HG03045 (cell line): ENCODE data around the gene HDHD3.
"Not testable (repeated sequence)": the region's sequence is repeated elsewhere in the genome, so short reads cannot be mapped to it uniquely, and the experiment has no call there.

Experiments used
- ATAC-seq: cut with Tn5 transposase; IDR thresholded peaks from one replicate; pipeline ENCODE4 v1.9.1; 2021; ENCODE audit warnings: mild to moderate bottlenecking, moderate library complexity; ENCODE audit not compliant: unreplicated experiment

The HDHD3 gene

DNA sequence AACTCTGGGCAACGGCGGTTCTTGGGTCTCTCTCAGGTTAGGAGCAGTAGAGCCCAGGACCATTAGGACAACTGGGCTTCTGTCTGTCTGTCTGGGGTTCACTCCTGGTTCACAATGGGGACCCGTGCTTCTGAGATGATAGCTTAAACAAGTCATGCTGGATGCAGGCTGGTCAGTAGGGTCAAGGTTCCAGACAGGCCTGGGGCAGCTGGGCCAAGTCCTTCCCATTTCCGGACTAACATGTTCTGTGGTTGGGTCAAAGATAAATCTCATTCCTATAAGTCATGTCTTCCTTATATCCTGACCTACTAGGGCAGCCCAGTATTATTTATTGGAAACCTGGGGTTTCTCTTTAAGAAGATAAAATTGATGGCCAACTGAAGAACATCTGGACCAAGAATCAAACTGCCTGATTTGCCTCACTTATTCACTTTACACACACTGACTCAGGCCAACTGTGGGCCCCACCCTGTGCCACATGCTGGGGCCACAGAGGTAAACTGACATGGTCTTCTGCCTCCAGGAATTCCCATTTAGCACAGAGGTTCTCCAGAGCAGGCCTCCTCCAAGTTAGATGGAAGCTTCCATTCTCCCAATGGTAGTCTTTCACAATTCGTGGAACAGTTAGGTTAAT is 8.3 kb downstream of the HDHD3 start:
- ATAC-seq = no peak

DNA sequence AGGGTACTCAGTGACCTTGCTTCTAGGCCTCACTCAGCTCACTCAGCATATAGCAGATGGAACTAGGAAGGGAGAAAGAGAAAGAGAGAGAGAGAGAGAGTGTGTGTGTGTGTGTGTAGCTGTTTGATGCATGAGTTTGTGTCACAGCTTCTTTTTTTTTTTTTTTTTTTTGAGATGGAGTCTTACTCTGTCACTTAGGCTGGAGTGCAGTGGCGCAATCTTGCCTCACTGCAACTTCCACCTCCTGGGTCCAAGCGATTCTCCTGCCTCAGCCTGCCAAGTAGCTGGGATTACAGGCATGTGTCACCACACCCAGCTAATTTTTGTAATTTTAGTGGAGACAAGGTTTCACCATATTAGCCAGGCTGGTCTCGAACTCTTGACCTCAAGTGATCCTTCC is 11.1 kb downstream of the HDHD3 start:
- ATAC-seq = not testable (repeated sequence)

GRCh38 chr9:113364951-113365350 is 11.8 kb downstream of the HDHD3 start:
- no peak for ATAC-seq

DNA sequence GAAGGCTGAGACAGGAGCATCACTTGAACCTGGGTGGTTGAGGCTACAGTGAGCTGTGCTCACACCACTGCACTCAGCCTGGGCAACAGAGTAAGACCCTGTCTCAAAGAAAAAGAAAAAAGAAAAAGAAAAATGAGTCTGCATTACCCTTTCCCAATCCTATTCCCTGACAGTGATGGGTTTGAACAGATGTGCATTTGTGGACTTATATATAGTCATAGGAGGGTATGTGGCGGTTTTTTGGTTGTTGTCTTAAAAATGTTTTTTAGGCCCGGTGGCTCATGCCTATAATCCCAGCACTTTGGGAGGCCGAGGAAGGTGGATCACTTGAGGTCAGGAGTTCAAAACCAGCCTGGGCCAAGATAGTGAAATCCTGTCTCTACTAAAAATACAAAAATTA is 13.4 kb downstream of the HDHD3 start:
- no peak for ATAC-seq

GRCh38 chr9:113361304-113362018 is 15.3 kb downstream of the HDHD3 start:
- ATAC-seq = no peak

DNA sequence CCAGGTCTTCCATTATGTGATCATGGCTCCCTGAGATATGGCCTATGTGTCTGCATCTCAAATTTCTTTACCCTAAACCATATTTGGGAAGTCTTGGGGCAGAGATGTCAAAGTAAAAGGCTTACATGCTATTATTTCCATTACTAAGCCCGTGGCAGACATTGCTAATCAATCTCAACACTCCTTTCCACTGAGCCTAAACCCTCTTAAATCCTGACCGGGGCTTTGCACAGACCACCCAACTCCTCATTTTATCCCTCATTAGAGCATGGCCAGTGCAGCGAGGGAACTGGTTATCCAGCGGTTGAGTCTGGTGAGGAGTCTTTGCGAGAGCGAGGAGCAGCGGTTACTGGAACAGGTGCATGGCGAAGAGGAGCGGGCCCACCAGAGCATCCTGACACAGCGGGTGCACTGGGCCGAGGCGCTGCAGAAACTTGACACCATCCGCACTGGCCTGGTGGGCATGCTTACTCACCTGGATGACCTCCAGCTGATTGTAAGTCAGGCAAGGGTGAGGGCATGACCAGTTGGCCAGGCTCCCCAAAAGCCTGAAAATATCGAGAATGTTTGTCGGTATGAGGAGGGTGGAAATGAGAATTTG is 16.4 kb downstream of the HDHD3 start:
- ATAC-seq = no peak

- ATAC-seq = no peak
These were observed 17.4 kb downstream of the HDHD3 start for GRCh38 chr9:113359385-113359784.

DNA sequence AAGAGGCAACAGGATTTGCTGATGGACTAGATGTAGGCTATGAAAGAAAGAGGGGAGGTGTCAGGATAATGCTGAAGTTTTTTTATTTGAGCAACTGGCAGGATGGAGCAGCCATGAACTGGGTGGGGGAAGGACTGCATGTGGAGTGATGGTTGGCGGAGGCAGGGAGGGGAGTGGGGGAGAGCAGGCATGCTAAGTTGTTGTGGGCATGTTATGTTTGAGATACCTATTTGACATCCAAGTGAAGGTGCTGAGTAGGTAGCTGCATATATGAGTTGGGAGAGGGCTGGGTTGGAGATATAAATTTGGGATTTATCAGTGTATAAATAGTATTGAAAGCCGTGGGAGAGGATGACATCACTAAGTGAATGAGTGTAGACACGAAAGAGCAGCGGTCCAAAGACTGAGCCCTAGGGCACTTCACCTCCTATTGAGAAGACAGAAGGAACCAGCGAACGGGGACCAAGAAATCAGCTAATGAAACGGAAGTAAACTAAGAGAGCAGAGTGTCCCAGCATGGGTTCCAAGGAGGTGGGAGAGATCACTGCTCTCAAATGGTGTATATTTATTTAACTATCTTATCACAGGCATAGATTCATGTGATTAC is 20.0 kb downstream of the HDHD3 start:
- ATAC-seq = no peak

DNA sequence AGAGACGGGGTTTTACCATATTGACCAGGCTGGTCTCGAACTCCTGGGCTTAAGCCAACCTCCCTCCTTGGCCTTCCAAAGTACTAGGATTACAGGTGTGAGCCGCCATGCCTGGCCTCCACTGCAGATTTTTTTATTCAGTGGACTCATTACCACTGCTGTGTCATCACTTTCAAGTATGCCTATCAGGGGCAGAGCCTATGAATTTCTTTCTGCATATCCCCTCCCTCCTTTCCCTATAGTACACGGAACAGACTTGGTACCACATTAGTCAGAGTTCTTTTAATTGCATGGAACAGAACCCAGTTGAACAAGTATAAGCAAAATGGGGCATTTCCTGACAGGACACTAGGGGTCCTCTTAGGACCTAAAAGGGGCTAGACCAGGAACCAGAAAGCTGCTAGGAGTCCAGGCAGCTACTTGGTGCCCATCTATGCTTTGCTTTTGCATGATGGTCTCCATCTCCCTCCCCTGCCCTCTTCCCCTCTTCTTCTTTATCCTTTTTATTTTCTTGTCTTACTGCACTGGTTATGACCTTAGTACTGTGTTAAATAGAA is 21.7 kb downstream of the HDHD3 start:
- no peak for ATAC-seq

DNA sequence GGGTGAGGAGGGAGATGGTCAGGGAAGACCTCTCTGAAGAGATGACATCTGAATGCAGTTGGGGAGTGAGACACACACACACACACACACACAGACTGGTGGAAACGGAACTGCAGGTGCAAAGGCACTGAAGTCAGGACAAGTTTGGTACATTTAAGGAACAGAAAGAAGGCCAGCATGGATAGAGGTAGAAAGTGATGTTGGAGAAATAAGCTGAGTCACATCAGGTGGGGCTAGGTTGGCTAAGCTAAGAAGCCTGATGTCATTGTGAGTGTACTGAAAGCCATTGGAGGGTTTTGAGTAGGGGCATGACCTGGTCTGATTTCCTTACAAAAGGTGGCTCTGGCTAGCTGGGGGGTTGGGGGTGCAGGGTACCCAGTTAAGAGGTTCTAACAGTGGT is 24.4 kb downstream of the HDHD3 start:
- ATAC-seq = no peak

DNA sequence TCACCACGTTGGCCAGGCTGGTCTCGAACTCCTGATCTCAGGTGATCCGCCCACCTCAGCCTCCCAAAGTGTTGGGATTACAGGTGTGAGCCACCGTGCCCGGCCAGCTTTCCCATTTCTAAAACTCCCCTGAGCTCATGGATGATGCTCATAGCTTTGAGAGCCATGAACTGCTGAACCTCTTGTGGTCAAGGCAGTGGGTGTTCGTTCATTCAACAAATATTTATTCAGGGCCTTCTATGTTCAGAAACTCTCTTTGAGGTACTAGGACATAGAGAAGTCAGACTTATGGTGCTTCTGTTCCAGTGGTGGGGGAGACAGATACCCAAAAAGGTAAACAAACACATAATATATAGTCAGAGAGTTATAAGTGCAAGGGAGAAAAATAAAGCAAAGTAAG is 24.8 kb downstream of the HDHD3 start:
- ATAC-seq = no peak

GRCh38 chr9:113350937-113351336 is 25.8 kb downstream of the HDHD3 start:
- ATAC-seq = no peak

DNA sequence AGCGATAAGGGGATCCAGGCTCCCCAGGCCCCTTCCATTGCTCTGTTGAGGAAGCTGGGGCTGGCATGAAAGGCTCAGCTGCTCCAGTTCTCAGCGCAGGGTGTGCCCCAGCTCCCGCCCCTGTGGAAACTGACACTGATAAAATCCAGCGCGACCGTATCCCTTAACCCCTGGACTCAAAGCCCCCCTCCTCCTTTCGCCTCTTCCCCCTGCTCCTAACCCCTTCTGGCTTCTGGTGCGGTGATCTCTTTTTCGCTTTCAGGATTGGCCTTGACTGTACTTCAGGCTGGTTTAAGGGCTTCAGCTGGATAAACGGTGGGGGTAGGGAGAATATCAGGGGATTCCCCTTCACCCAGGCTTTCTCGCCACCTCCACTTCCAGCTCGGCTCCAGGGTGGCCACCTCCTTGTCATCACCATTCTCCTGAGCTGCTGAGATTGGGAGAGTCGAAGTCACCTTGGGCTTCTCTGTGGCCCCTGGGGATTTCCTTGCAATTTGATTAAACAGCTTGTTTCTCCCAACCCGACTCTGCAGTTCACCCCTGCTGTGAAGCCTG is 26.6 kb downstream of the HDHD3 start:
- ATAC-seq = no peak

GRCh38 chr9:113349445-113350094 is 27.2 kb downstream of the HDHD3 start, which contains the start of gene BSPRY:
TSS of gene BSPRY (plus strand) at chr9:113349541. CDS start at chr9:113349580, 39 bp downstream.
- ATAC-seq = no peak

DNA sequence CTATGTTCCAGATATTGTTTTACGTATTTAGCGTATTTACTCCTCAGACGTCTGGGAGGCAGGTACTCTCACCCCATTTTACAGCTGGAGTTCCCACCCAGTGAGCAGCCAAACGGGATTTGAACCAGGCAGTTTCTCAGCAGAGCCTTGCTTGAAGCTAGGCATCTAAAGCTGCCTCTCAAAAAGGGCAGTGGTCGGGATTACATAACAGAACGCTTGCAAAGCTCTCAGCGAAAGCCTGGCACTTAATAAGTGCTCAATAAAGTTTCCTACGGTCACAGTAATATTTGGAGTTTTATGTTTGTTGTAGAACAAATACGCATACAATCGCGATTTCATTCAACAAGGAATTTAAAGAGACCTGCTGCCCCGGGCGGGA is 27.7 kb downstream of the HDHD3 start:
- ATAC-seq = no peak

DNA sequence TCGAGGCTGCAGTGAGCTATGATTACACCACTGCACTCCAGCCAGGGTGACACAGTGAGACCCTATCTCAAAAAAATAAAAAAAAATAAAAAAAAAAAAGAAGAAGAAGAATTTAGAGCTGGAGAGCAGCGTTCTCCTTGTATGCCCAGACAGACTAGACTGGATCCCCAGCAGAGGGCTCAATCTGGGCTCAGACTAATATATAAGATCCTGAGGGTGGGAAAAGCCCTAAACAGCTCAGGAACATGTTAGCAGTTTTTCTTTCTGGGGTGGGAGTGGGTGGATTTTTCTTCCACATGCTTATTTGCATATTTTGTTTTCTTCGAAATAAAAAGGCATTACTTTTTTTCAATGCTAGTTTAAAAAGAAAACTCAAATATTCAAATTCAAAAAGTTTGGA is 28.3 kb downstream of the HDHD3 start:
- no peak for ATAC-seq

DNA sequence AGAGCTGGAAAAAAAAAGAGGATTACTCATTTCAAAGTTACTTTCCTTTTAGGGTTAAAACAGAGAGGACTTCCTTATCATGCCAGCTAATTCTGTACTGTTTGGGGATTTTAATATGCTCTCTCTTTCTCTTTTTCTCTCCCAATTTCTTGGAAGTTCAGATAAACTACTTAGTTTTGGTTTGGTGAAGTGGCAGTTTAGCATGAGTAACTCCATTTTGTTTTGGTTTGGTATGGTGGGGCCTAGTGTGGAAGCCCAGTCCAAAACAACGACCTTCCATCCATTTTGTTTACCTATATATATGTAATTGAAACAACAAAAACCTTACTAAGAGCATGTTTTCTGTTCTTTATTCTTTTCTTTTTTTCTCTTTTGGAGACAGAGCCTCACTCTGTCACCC is 31.1 kb downstream of the HDHD3 start:
- ATAC-seq = no peak

- no peak for ATAC-seq
These were observed 31.6 kb downstream of the HDHD3 start for GRCh38 chr9:113345190-113345589.

GRCh38 chr9:113343732-113344231 is 33.0 kb downstream of the HDHD3 start:
- no peak for ATAC-seq

DNA sequence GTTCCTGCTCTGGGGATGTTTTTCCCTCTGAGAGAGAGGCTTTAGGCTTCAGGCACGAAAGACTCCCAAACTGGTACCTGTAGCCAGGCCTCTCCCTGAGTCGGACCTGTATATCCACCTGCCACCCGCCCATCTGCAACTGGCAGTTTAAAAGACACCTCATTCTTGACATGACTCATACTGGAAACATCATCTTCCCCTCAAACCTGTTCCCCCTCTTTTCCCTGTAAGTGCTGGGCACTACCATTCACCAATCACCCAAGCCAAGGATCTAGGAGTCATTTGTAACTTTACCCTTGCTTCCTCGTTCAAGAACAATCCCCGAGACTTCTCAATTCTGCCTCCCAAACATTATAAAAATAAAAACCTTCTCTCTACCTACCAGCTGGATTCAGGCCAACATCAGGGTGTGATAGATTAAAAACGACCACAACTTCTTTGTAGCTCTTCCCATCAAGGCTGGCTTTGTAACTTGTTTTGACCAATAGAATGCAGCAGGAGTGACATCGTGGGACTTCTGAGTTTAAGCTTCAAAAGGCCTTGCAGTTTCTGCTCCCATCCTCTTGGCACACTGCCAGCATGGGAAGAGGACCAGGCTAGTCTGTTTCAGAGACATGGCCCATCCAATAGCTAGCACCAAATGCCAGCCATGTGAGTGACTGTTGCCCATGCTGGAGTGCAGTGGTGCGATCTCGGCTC is 34.9 kb downstream of the HDHD3 start:
- no peak for ATAC-seq
